HG03432 (cell line): ENCODE measurements around the gene ABCB4.

Source experiments
- ATAC-seq: cut with Tn5 transposase; IDR thresholded peaks from one replicate; pipeline ENCODE4 v1.9.1; 2021; ENCODE audit warnings: mild to moderate bottlenecking, moderate library complexity; ENCODE audit not compliant: unreplicated experiment

Gene ABCB4

GRCh38 chr7:87359366-87359765, 116.1 kb downstream of the ABCB4 start:
- no peak for ATAC-seq

GRCh38 chr7:87356448-87356847, 119.0 kb downstream of the ABCB4 start:
- no peak for ATAC-seq

GRCh38 chr7:87354749-87355148, 120.7 kb downstream of the ABCB4 start:
- no peak for ATAC-seq
